ENCODE data around the gene CUL2.

- TF ChIP-seq CTCF (IDR thresholded peaks at IDR 0.05) = no peak
- TF ChIP-seq POLR2A (IDR thresholded peaks at IDR 0.05) = no peak
Observed at GRCh38 chr10:35025916-35026315, 64.2 kb downstream of the CUL2 start.

Data from right lobe of liver (tissue), 4 donors.